ENCODE data around the gene TMEM161B. TPM values are rescaled to one million over a fixed set of nuclear protein-coding genes. Genes with fewer than 3 reads are reported as not detected.

The TMEM161B gene
- total and polyA plus RNA-seq, 12 donors: 3.8 to 32.3 (median 14.5) TPM

DNA sequence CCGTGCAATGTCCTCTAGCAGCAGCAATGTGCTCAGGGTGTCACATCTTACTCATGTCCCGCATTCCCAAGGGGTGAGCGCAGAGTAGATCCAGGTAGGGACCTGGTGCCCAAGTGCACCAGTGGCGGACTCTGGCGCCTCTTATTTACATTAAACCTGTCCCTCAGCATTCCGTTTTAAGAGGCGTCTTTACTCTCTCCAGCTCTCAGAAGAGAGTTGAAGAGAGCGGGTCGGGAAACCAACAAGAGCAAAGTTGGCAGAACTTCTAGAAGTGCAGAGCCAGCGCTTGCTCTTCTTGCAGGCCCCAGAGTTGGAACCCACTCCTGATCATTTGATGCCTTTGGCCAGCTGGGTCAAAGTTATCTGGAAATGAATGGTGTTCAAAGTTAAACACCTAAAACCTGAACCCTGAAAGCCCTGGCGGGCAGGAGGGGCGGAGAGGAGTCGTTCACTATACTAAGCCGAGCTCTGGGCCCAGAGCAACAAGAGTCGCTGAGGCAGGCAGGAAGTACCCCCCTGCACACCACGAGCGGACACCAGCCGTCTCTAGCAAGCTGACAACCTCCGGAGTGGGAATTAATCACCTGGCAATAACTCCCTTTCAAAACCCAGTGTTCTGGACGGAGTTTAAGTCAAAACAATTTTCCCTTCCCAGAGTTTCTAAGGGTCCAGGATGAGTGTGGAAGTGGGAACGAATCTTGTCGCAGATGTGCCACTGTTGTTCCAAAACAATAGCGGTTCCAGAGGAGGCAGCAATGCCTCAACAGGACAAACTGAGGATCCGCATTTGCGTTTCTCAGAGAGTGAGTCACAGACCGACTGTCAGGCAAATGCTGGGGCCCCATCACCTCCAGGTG lies 122.8 kb downstream of the TMEM161B start:
- peaks cover 0 to 8% of the 10 kb centered on the region in 2 donors for H3K4me1 ChIP-seq (replicated peaks in 1 of 2)
- H3K27me3 ChIP-seq: no peaks in the 10 kb centered on the region
- peaks cover 0 to 5% (median 0%) of the 10 kb centered on the region in 3 donors for H3K9me3 ChIP-seq (replicated peaks in 1 of 3)
- H3K36me3 ChIP-seq (replicated peaks in 1 of 2): no peaks in the 10 kb centered on the region
- TF ChIP-seq, protein P1, sequence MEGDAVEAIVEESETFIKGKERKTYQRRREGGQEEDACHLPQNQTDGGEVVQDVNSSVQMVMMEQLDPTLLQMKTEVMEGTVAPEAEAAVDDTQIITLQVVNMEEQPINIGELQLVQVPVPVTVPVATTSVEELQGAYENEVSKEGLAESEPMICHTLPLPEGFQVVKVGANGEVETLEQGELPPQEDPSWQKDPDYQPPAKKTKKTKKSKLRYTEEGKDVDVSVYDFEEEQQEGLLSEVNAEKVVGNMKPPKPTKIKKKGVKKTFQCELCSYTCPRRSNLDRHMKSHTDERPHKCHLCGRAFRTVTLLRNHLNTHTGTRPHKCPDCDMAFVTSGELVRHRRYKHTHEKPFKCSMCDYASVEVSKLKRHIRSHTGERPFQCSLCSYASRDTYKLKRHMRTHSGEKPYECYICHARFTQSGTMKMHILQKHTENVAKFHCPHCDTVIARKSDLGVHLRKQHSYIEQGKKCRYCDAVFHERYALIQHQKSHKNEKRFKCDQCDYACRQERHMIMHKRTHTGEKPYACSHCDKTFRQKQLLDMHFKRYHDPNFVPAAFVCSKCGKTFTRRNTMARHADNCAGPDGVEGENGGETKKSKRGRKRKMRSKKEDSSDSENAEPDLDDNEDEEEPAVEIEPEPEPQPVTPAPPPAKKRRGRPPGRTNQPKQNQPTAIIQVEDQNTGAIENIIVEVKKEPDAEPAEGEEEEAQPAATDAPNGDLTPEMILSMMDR (IDR thresholded peaks at IDR 0.05): no peak
- no peak for TF ChIP-seq POLR2A (IDR thresholded peaks at IDR 0.05)
- no peak for DNase-seq
- no peak overlapping the region for H3K4me3 ChIP-seq
- WGBS, 4 donors: 38 to 61% (median 50%) methylated on average over 26 of the region's 26 CpGs
- intact Hi-C loops (cut with DNase I): no loop called here
- H3K27ac ChIP-seq: no peak overlapping the region

DNA sequence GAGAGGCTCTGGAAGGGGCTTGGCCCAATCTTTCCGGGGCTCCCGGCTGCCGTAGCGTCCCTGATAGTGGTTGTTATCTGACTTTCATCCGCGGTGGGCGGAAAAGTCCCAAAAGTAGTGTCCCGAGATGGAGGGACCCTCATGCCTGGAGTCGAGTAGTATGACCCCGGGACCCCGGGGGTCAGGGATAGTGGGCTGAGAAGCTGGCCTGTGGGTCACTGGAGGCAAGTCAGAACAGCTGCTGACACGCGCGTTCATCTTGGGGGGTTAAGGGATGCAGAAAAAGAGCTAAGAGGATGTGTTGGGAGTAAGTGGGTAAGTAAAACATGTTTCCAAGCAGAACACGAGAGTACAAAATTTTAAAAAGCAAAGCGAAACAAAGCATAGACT lies 123.4 kb downstream of the TMEM161B start:
- 23 to 50% (median 36%) methylated on average over 16 of the region's 16 CpGs for WGBS, 4 donors
- DNase-seq: no peak
- TF ChIP-seq, protein P1 (IDR thresholded peaks at IDR 0.05): no peak
- no peak for TF ChIP-seq POLR2A (IDR thresholded peaks at IDR 0.05)
- no peak overlapping the region for H3K4me3 ChIP-seq
- peaks cover 0 to 14% of the 10 kb centered on the region in 2 donors for H3K4me1 ChIP-seq (replicated peaks in 1 of 2)
- H3K36me3 ChIP-seq (replicated peaks in 1 of 2): no peaks in the 10 kb centered on the region
- H3K27me3 ChIP-seq: no peaks in the 10 kb centered on the region
- H3K9me3 ChIP-seq (replicated peaks in 1 of 3): no peaks in the 10 kb centered on the region
- intact Hi-C loops (cut with DNase I): no loop called here
- no peak overlapping the region for H3K27ac ChIP-seq

Small RNA genes lying within 50 kb of the gene (small RNA-seq; reads per million reads assigned to genes)
- 0 reads per million in 2 donors for gene RNA5SP187

Data from adrenal gland (tissue), 12 donors.